Measurements from ENCODE around the gene RAB10. TPM values are rescaled to one million over a fixed set of nuclear protein-coding genes. Genes with fewer than 3 reads are reported as not detected.

RAB10 gene
- total and polyA plus RNA-seq, 2 of the 13 experiments (the other 11 are each of a cell fraction or from before 2014, with no cell fraction given): 48.2 to 120 TPM

- no peak for TF ChIP-seq ZNF747 (CRISPR knock-in tag; IDR thresholded peaks at IDR 0.05; ENCODE audit: borderline replicate concordance)
- no peak for TF ChIP-seq CENPX (CRISPR knock-in tag; IDR thresholded peaks at IDR 0.05)
- no peak for TF ChIP-seq ZNF281 (CRISPR knock-in tag; IDR thresholded peaks at IDR 0.05; ENCODE audit: borderline replicate concordance)
- no peak for TF ChIP-seq ZBTB8A (CRISPR knock-in tag; IDR thresholded peaks at IDR 0.05; ENCODE audit: borderline replicate concordance, low read depth)
- TF ChIP-seq ZSCAN20 (CRISPR knock-in tag; IDR thresholded peaks at IDR 0.05; ENCODE audit: borderline replicate concordance): no peak
- TF ChIP-seq ZNF709 (CRISPR knock-in tag; IDR thresholded peaks at IDR 0.05): no peak
- no peak for TF ChIP-seq GTF2F1 (IDR thresholded peaks at IDR 0.05; ENCODE audit: low read length)
- TF ChIP-seq ZNF687 (CRISPR knock-in tag; IDR thresholded peaks at IDR 0.05): no peak
- TF ChIP-seq MEF2D (CRISPR knock-in tag; IDR thresholded peaks at IDR 0.05): peak; percentile 15; the same call in 1 of the 2 replicates
- TF ChIP-seq KDM3A (CRISPR knock-in tag; IDR thresholded peaks at IDR 0.05; ENCODE audit: low read depth): no peak
- TF ChIP-seq ZBTB34 (CRISPR knock-in tag; IDR thresholded peaks at IDR 0.05): no peak
- no peak for TF ChIP-seq NR1H2 (CRISPR knock-in tag; IDR thresholded peaks at IDR 0.05; ENCODE audit: borderline replicate concordance, low read depth)
These were observed 21.7 kb upstream of the RAB10 start (continued) for GRCh38 chr2:26011990-26012856.

All from HepG2 (cell line).